H9 (cell line): Measurements from ENCODE around the gene C1orf122. TPM values are rescaled to one million over a fixed set of nuclear protein-coding genes. Genes with fewer than 3 reads are reported as not detected.

ENCODE experiments used
- DNase-seq: peaks from one replicate; pipeline ENCODE4 v3.0.0-alpha.2; 2017
- H2AFZ ChIP-seq: one replicate; pipeline ENCODE4 v1.6.1; 2013; ENCODE audit warnings: mild to moderate bottlenecking, low read length, control low read depth, moderate library complexity
- H2AK5ac ChIP-seq: 2 replicates; pipeline ENCODE4 v1.6.1; 2013; ENCODE audit warnings: low read length, control low read depth, mixed read lengths; ENCODE audit not compliant: insufficient read length
- H2BK120ac ChIP-seq: one replicate; pipeline ENCODE4 v1.6.1; 2013; ENCODE audit warnings: low read depth, mild to moderate bottlenecking, low read length, control low read depth, inconsistent platforms; ENCODE audit not compliant: poor library complexity, severe bottlenecking
- H2BK12ac ChIP-seq: 2 replicates; pipeline ENCODE4 v1.6.1; 2013; ENCODE audit warnings: low read length, control low read depth, mixed read lengths, low read depth; ENCODE audit not compliant: insufficient read length
- H2BK15ac ChIP-seq: 2 replicates; pipeline ENCODE4 v1.6.1; 2013; ENCODE audit warnings: low read depth, low read length, control low read depth
- H2BK20ac ChIP-seq: one replicate; pipeline ENCODE4 v1.6.1; 2013; ENCODE audit warnings: low read depth, mild to moderate bottlenecking, low read length, control low read depth, inconsistent platforms; ENCODE audit not compliant: poor library complexity, severe bottlenecking
- H2BK5ac ChIP-seq: 2 replicates; pipeline ENCODE4 v1.6.1; 2013; ENCODE audit warnings: low read length, control low read depth, mixed read lengths; ENCODE audit not compliant: insufficient read length
- H3K14ac ChIP-seq: 2 replicates; pipeline ENCODE4 v1.6.1; 2013; ENCODE audit warnings: low read length, control low read depth; ENCODE audit not compliant: insufficient read depth
- H3K18ac ChIP-seq: 2 replicates; pipeline ENCODE4 v1.6.1; 2013; ENCODE audit warnings: low read depth, mild to moderate bottlenecking, mixed read lengths, low read length, control low read depth; ENCODE audit not compliant: insufficient read length
- H3K23ac ChIP-seq: 2 replicates; pipeline ENCODE4 v1.6.1; 2013; ENCODE audit warnings: low read length, control low read depth, mixed read lengths, low read depth; ENCODE audit not compliant: insufficient read length
- H3K23me2 ChIP-seq: 2 replicates; pipeline ENCODE4 v1.6.1; 2013; ENCODE audit warnings: low read depth, mild to moderate bottlenecking, mixed read lengths, low read length, control low read depth; ENCODE audit not compliant: insufficient read length, poor library complexity, severe bottlenecking
- H3K27ac ChIP-seq: 2 replicates; pipeline ENCODE4 v1.5.1; 2013; ENCODE audit warnings: low read length, control low read depth, mixed read lengths, low read depth; ENCODE audit not compliant: insufficient read length
- H3K27me3 ChIP-seq: 2 replicates; pipeline ENCODE4 v1.6.1; 2013; ENCODE audit warnings: low read length, control low read depth, inconsistent platforms; ENCODE audit not compliant: insufficient read depth
- H3K4ac ChIP-seq: 2 replicates; pipeline ENCODE4 v1.6.1; 2013; ENCODE audit warnings: low read depth, mild to moderate bottlenecking, control low read depth, inconsistent platforms, low read length, moderate library complexity
- H3K4me1 ChIP-seq: 2 replicates; pipeline ENCODE4 v1.6.1; 2013; ENCODE audit warnings: low read length, control low read depth, inconsistent platforms; ENCODE audit not compliant: insufficient read depth
- H3K4me2 ChIP-seq: 2 replicates; pipeline ENCODE4 v1.6.1; 2013; ENCODE audit warnings: low read length, control low read depth, mixed read lengths; ENCODE audit not compliant: insufficient read length, insufficient read depth
- H3K56ac ChIP-seq: 2 replicates; pipeline ENCODE4 v1.6.1; 2013; ENCODE audit warnings: low read depth, mild to moderate bottlenecking, mixed read lengths, low read length, control low read depth; ENCODE audit not compliant: insufficient read length
- H3K79me1 ChIP-seq: 2 replicates; pipeline ENCODE4 v1.6.1; 2013; ENCODE audit warnings: low read depth, mild to moderate bottlenecking, moderate library complexity, low read length, control low read depth, inconsistent platforms; ENCODE audit not compliant: insufficient read depth, poor library complexity, severe bottlenecking
- H3K79me2 ChIP-seq: 2 replicates; pipeline ENCODE4 v1.6.1; 2013; ENCODE audit warnings: low read length, control low read depth, inconsistent platforms; ENCODE audit not compliant: insufficient read depth
- H3K9ac ChIP-seq: 2 replicates; pipeline ENCODE4 v1.6.1; 2013; ENCODE audit warnings: low read length, control low read depth, mixed read lengths; ENCODE audit not compliant: insufficient read length; ENCODE audit errors: extremely low read depth
- H3K9me3 ChIP-seq: one replicate; pipeline ENCODE4 v1.6.1; 2013; ENCODE audit warnings: low read depth, low read length, inconsistent platforms; ENCODE audit not compliant: control insufficient read depth
- H3T11ph ChIP-seq: one replicate; pipeline ENCODE4 v1.6.1; 2013; ENCODE audit warnings: mild to moderate bottlenecking, low read length, control low read depth, inconsistent platforms
- H4K20me1 ChIP-seq: one replicate; pipeline ENCODE4 v1.6.1; 2013; ENCODE audit not compliant: control insufficient read depth, insufficient read length, insufficient read depth
- H4K5ac ChIP-seq: 2 replicates; pipeline ENCODE4 v1.6.1; 2013; ENCODE audit warnings: low read depth, mild to moderate bottlenecking, mixed read lengths, low read length, control low read depth; ENCODE audit not compliant: insufficient read length
- H4K8ac ChIP-seq: replicated peaks from 2 replicates; pipeline ENCODE4 v1.6.1; 2013; ENCODE audit warnings: low read length, control low read depth, mixed read lengths, low read depth; ENCODE audit not compliant: insufficient read length
- H4K91ac ChIP-seq: 2 replicates; pipeline ENCODE4 v1.6.1; 2013; ENCODE audit warnings: low read depth, mild to moderate bottlenecking, moderate library complexity, mixed read lengths, low read length, control low read depth; ENCODE audit not compliant: insufficient read length
- H3K27ac Mint-ChIP-seq, 3 experiments: 2 replicates in 2 of 3; 3 replicates in 1 of 3; pipeline ENCODE4 v1.8.0; 2020 to 2021; ENCODE audit warnings: mixed read lengths in 3 of 3, mild to moderate bottlenecking in 1 of 3, moderate library complexity in 1 of 3
- H3K27me3 Mint-ChIP-seq: 2 replicates; pipeline ENCODE4 v1.8.0; 2021; ENCODE audit warnings: low read depth, mild to moderate bottlenecking, moderate library complexity, mixed read lengths
- H3K36me3 Mint-ChIP-seq, 3 experiments: 2 replicates in 2 of 3; 3 replicates in 1 of 3; pipeline ENCODE4 v1.8.0; 2020 to 2021; ENCODE audit warnings: low read depth in 3 of 3, mixed read lengths in 3 of 3; ENCODE audit not compliant: insufficient read depth in 1 of 3
- H3K4me1 Mint-ChIP-seq, 2 experiments: 2 replicates each; pipeline ENCODE4 v1.8.0; 2020; ENCODE audit warnings: mixed read lengths in 2 of 2
- H3K4me3 Mint-ChIP-seq, 2 experiments: 2 replicates in 1 of 2; 3 replicates in 1 of 2; pipeline ENCODE4 v1.8.0; 2020 to 2021; ENCODE audit warnings: mild to moderate bottlenecking in 2 of 2, mixed read lengths in 2 of 2, moderate library complexity in 1 of 2
- H3K9me3 Mint-ChIP-seq, 2 experiments: 2 replicates in 1 of 2; 3 replicates in 1 of 2; pipeline ENCODE4 v1.8.0; 2020; ENCODE audit warnings: mild to moderate bottlenecking in 2 of 2, mixed read lengths in 2 of 2, moderate library complexity in 1 of 2
- CTCF ChIP-seq: fragments of 200-600 bp; sonication (generic); conservative IDR thresholded peaks from 3 replicates; pipeline ENCODE4 v1.8.0; 2021; ENCODE audit warnings: antibody characterized with exemption, mild to moderate bottlenecking
- WGBS: extraction: QIAGEN DNeasy Blood & Tissue Kit; methylation state at CpG from one replicate; pipeline ENCODE4 v1.1.7; 2013; ENCODE audit warnings: missing lambda C conversion rate, low lambda C conversion rate, mixed read lengths; ENCODE audit not compliant: insufficient read length; ENCODE audit errors: extremely low coverage; 5-methylcytosine and 5-hydroxymethylcytosine counted together
- total RNA-seq: library from RNA; stranded (reverse); gene quantifications from 2 replicates; pipeline ENCODE4 v1.2.1, GENCODE V29; 2021

Gene C1orf122
- total RNA-seq, 1 experiment from 2014 or later: 59.3 TPM

- Mint-ChIP-seq H3K9me3 (no peaks in the 10 kb centered on the region), H3K4me3 (no peak overlapping the region), H3K4me1 (no peaks in the 10 kb centered on the region), H3K27me3 (no peaks in the 10 kb centered on the region), H3K36me3 (peaks cover 1 to 13% (median 4%) of the 10 kb centered on the region in 3 experiments; a peak in 4 of 7 replicates), H3K27ac (no peak overlapping the region)
- Histone ChIP-seq H2AFZ (no peak overlapping the region), H2BK15ac (no peak overlapping the region), H3K9me3 (no peaks in the 10 kb centered on the region), H3K4ac (no peak overlapping the region), H3K27ac (no peak overlapping the region), H2AK5ac (no peak overlapping the region), H2BK120ac (no peak overlapping the region), H3K18ac (no peak overlapping the region), H3K27me3 (no peaks in the 10 kb centered on the region), H3T11ph (no peak overlapping the region), H3K56ac (no peak overlapping the region), H4K8ac (no peak overlapping the region), H3K14ac (no peak overlapping the region), H3K4me1 (no peaks in the 10 kb centered on the region), H4K20me1 (no peaks in the 10 kb centered on the region), H2BK20ac (no peak overlapping the region), H2BK5ac (no peak overlapping the region), H3K23me2 (no peaks in the 10 kb centered on the region), H3K4me2 (no peak overlapping the region), H4K91ac (no peak overlapping the region), H3K79me2 (peaks cover 2% of the 10 kb centered on the region; the same call in 1 of the 2 replicates), H3K9ac (no peak overlapping the region), H3K79me1 (peaks cover 8% of the 10 kb centered on the region), H4K5ac (no peak overlapping the region), H3K23ac (no peak overlapping the region), H2BK12ac (no peak overlapping the region)
- no CpG with 5 or more reads among the region's 6 CpGs for WGBS
- no peak for TF ChIP-seq CTCF
- DNase-seq: no peak
Observed at GRCh38 chr1:37850352-37850955, 42.9 kb downstream of the C1orf122 start.
